ENCODE measurements around the gene UCKL1.
"Not testable (repeated sequence)": the region's sequence is repeated elsewhere in the genome, so short reads cannot be mapped to it uniquely, and the experiment has no call there.

Gene UCKL1

GRCh38 chr20:63973160-63973479, 16.9 kb upstream of the UCKL1 start:
- Histone ChIP-seq H2AFZ (no peak overlapping the region), H3K9ac (no peak overlapping the region), H3K4me1 (peaks cover 6% of the 10 kb centered on the region), H3K79me2 (no peaks in the 10 kb centered on the region), H3K27me3 (ENCODE audit: control insufficient read depth, insufficient read depth, low read length) (no peaks in the 10 kb centered on the region), H3K4me3 (ENCODE audit: low read depth, low read length) (peak overlapping the region; percentile 58), H3K9me3 (ENCODE audit: control insufficient read depth, low read length) (no peaks in the 10 kb centered on the region), H3K36me3 (ENCODE audit: control insufficient read depth, insufficient read depth, low read length) (no peaks in the 10 kb centered on the region), H3K4me2 (ENCODE audit: low read length) (no peak overlapping the region), H3K27ac (no peak overlapping the region)
- TF ChIP-seq, protein P1, sequence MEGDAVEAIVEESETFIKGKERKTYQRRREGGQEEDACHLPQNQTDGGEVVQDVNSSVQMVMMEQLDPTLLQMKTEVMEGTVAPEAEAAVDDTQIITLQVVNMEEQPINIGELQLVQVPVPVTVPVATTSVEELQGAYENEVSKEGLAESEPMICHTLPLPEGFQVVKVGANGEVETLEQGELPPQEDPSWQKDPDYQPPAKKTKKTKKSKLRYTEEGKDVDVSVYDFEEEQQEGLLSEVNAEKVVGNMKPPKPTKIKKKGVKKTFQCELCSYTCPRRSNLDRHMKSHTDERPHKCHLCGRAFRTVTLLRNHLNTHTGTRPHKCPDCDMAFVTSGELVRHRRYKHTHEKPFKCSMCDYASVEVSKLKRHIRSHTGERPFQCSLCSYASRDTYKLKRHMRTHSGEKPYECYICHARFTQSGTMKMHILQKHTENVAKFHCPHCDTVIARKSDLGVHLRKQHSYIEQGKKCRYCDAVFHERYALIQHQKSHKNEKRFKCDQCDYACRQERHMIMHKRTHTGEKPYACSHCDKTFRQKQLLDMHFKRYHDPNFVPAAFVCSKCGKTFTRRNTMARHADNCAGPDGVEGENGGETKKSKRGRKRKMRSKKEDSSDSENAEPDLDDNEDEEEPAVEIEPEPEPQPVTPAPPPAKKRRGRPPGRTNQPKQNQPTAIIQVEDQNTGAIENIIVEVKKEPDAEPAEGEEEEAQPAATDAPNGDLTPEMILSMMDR (IDR thresholded peaks at IDR 0.05): no peak

DNA sequence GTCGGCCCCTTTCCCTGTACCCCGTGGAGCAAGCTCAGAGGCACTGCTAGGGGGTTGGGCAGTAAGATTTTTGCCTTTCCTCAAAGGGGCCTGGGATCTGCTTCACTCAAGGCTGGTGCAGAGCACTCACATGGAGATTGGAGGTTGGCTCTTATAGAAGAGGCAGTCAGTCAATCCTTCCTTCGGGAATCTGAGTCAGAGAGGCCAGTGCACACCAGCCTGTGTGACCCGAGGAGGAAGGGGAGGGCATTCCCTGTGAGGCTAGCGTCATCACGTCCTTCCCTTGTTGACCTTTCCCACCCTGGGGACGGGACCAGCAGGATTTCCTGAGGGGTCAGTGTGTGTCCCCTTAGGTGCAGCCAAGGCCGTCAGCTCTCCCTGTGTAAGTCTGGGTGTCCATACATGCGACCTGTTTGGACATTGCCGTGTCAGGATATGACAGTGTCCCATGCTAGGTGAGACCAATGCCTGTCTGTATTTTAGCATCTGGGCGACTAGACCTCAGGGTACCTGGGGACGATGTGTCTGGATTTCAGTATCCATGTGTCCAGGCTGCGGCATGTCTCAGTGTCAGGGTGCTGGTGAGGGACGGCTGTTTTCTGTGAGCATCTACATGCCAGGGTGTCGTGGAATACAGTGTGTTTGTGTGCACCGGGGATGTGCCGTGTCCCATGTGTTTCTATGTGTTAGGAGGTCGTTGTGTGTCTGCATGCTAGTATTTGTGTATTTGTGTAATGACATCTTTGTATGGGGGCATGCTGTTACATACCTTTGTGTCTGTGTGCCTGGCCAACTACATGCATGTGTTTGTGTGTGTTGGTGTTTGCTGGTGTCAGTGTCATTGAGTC, 16.3 kb upstream of the UCKL1 start:
- H3K27me3 ChIP-seq (ENCODE audit: control insufficient read depth, insufficient read depth, low read length): no peaks in the 10 kb centered on the region
- no peak overlapping the region for H3K4me2 ChIP-seq (ENCODE audit: low read length)
- no peaks in the 10 kb centered on the region for H3K9me3 ChIP-seq (ENCODE audit: control insufficient read depth, low read length)
- H3K36me3 ChIP-seq (ENCODE audit: control insufficient read depth, insufficient read depth, low read length): no peaks in the 10 kb centered on the region
- peaks cover 6% of the 10 kb centered on the region for H3K4me1 ChIP-seq
- H3K9ac ChIP-seq: no peak overlapping the region
- H2AFZ ChIP-seq: no peak overlapping the region
- no peak overlapping the region for H3K27ac ChIP-seq
- H3K4me3 ChIP-seq (ENCODE audit: low read depth, low read length): no peak overlapping the region
- H3K79me2 ChIP-seq: no peaks in the 10 kb centered on the region
- TF ChIP-seq, protein P1 (IDR thresholded peaks at IDR 0.05): no peak

DNA sequence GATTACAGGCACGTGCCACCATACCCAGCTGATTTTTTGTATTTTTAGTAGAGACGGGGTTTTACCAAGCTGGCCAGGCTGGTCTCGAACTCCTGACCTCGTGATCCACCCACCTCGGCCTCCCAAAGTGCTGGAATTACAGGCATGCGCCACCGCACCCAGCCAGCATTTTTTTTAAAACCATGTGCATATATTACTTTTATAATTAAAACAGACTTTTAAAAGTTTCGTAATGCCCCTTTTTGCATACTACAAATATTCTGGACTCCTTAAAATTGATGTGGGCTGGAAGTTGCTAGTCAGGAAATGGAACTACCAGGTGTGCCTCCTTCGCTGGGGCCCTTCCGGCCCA, 15.7 kb upstream of the UCKL1 start:
- not testable (repeated sequence) for H3K27ac ChIP-seq; H3K9ac ChIP-seq; H3K36me3 ChIP-seq (ENCODE audit: control insufficient read depth, insufficient read depth, low read length); H3K4me1 ChIP-seq; H3K27me3 ChIP-seq (ENCODE audit: control insufficient read depth, insufficient read depth, low read length); H3K4me2 ChIP-seq (ENCODE audit: low read length); H3K4me3 ChIP-seq (ENCODE audit: low read depth, low read length); H3K9me3 ChIP-seq (ENCODE audit: control insufficient read depth, low read length); H3K79me2 ChIP-seq; H2AFZ ChIP-seq

DNA sequence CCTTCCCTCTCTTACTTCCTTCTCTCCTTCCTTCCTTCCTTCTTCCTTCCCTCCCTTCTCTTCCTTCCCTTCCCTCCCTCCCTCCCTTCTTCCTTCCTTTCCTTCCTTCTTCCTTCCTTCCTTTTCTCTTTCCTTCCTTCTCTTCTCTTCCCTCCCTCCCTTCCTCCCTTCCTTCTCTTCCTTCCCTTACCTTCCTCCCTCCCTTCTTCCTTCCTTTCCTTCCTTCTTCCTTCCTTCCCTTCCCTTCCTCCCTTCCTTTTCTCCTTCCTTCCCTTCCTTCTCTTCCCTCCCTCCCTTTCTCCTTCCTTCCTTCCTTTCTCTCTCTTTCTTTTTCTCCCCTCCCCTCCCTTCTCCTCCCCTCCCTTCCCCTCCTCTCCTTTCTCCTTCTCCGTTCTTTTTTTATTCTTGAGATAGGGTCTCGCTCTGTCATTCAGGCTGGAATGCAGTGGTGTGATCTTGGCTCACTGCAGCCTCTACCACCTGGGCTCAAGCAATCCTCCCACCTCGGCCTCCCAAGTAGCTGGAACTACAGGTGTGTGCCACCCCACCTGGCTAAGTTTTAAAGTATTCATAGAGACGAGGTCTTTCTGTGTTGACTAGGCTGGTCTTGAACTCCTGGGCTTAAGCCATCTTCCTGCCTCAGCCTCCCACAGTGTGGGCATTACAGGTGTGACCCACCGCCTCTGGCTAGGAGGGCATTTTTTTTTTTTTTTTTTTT, 14.7 kb upstream of the UCKL1 start:
- peak overlapping the region; percentile 96 for H3K4me2 ChIP-seq (ENCODE audit: low read length)
- H2AFZ ChIP-seq: no peak overlapping the region
- H3K4me3 ChIP-seq (ENCODE audit: low read depth, low read length): no peak overlapping the region
- H3K9ac ChIP-seq: no peak overlapping the region
- H3K27me3 ChIP-seq (ENCODE audit: control insufficient read depth, insufficient read depth, low read length): no peaks in the 10 kb centered on the region
- TF ChIP-seq, protein P1 (IDR thresholded peaks at IDR 0.05): no peak
- H3K4me1 ChIP-seq: peaks cover 6% of the 10 kb centered on the region
- peaks cover 7% of the 10 kb centered on the region for H3K36me3 ChIP-seq (ENCODE audit: control insufficient read depth, insufficient read depth, low read length)
- H3K79me2 ChIP-seq: no peaks in the 10 kb centered on the region
- H3K27ac ChIP-seq: no peak overlapping the region
- H3K9me3 ChIP-seq (ENCODE audit: control insufficient read depth, low read length): no peaks in the 10 kb centered on the region

DNA sequence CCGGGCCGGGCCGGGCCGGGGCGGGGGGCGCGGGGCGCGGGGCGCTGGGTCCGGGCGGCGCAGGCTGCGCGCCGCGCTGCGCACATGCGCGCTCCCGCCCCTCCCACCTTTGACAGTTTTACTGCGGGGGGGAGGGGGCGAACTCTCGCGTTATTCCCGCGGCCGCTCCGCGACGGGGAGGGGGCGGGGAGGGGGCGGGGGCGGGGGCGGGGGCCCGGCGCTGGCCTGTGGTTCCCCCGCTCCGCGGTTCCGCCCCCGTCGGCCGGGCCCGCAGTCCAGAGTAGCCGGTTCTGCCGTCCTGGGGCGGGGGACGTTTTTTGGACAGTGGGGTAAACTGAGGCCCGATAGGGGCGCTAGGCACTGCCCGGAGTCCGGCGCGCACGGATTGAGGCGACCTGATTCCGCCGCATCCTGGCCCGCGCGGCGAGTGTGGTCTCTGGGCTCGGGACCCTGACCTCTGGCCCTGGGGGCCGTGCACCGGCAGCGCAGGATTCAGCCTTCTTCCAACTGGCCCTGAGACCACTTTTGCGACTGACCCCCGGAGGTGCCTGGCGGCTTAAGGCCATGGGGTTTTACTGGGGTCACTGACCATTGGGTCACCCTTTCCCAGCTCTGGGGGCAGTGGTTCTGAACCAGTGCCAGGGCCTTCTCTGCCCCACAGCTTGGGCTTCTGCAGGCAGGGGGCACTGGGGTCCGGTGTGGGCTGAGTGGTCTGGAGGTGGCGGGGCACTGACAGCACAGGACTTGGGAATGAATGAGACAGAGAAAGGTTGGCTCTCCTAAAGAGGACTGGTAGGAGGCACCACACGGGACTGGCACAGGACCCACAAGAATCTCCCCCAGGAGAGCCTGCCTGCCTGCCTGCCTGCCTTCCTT, 13.9 kb upstream of the UCKL1 start, which contains the start of gene ZNF512B:
Gene ZNF512B, minus strand, starts transcription at position 93 of the 876 bp plus-strand sequence. CDS start 1,980 bp downstream, outside the sequence.
- H3K9me3 ChIP-seq (ENCODE audit: control insufficient read depth, low read length): no peaks in the 10 kb centered on the region
- H3K4me3 ChIP-seq (ENCODE audit: low read depth, low read length): peak within 1 kb of the TSS; percentile 65
- no peaks in the 10 kb centered on the region for H3K27me3 ChIP-seq (ENCODE audit: control insufficient read depth, insufficient read depth, low read length)
- H3K27ac ChIP-seq: peak within 1 kb of the TSS; percentile 18
- peak within 1 kb of the TSS; percentile 81 for H2AFZ ChIP-seq
- peaks cover 6% of the 10 kb centered on the region for H3K4me1 ChIP-seq
- H3K36me3 ChIP-seq (ENCODE audit: control insufficient read depth, insufficient read depth, low read length): peaks cover 7% of the 10 kb centered on the region
- no peaks in the 10 kb centered on the region for H3K79me2 ChIP-seq
- peak within 1 kb of the TSS; percentile 96 for H3K4me2 ChIP-seq (ENCODE audit: low read length)
- TF ChIP-seq, protein P1 (IDR thresholded peaks at IDR 0.05): no peak
- peak within 1 kb of the TSS; percentile 49 for H3K9ac ChIP-seq
